LNCAP (cell line): ENCODE data around the gene SPAG17.

ENCODE experiments used
- CTCF ChIP-seq: fragments of 450-650 bp; IDR thresholded peaks from 2 replicates; pipeline ENCODE4 v1.5.1; 2017; ENCODE audit warnings: mild to moderate bottlenecking

SPAG17 gene

GRCh38 chr1:118102445-118102844 lies 82.6 kb downstream of the SPAG17 start:
- TF ChIP-seq CTCF, result no peak

GRCh38 chr1:118101999-118102398 lies 83.0 kb downstream of the SPAG17 start:
- TF ChIP-seq CTCF, result no peak

- TF ChIP-seq CTCF, result no peak
Measured at GRCh38 chr1:118101515-118101844, 83.5 kb downstream of the SPAG17 start.

GRCh38 chr1:118100686-118101514 lies 84.1 kb downstream of the SPAG17 start:
- no peak for TF ChIP-seq CTCF

- TF ChIP-seq CTCF, result no peak
Measured at GRCh38 chr1:118099686-118100085, 85.3 kb downstream of the SPAG17 start.

GRCh38 chr1:118097622-118098348 lies 87.2 kb downstream of the SPAG17 start:
- no peak for TF ChIP-seq CTCF

- TF ChIP-seq CTCF, result no peak
Measured at GRCh38 chr1:118093017-118093416, 92.0 kb downstream of the SPAG17 start.
